HG03159 (cell line): ENCODE measurements around the gene HJV.

ENCODE experiments used
- ATAC-seq: cut with Tn5 transposase; IDR thresholded peaks from one replicate; pipeline ENCODE4 v1.9.1; 2021; ENCODE audit warnings: mild to moderate bottlenecking, moderate library complexity; ENCODE audit not compliant: unreplicated experiment

HJV gene

GRCh38 chr1:145994391-145995120, 27.0 kb downstream of the HJV start:
- ATAC-seq, result no peak

- ATAC-seq, result no peak
Measured at GRCh38 chr1:145993618-145994390, 27.7 kb downstream of the HJV start.

GRCh38 chr1:145992958-145993617, 28.4 kb downstream of the HJV start:
- no peak for ATAC-seq

- no peak for ATAC-seq
Measured at GRCh38 chr1:145992502-145992936, 29.0 kb downstream of the HJV start.

GRCh38 chr1:145991735-145992412, 29.7 kb downstream of the HJV start:
- ATAC-seq, result no peak

- ATAC-seq, result no peak
Measured at GRCh38 chr1:145990249-145990855, 31.2 kb downstream of the HJV start.

GRCh38 chr1:145988773-145989172, 32.8 kb downstream of the HJV start:
- no peak for ATAC-seq

- no peak for ATAC-seq
Measured at GRCh38 chr1:145987926-145988325, 33.6 kb downstream of the HJV start.

GRCh38 chr1:145986551-145986950, 35.0 kb downstream of the HJV start:
- no peak for ATAC-seq

- ATAC-seq, result no peak
Measured at GRCh38 chr1:145985502-145986439, 35.8 kb downstream of the HJV start.

- ATAC-seq, result no peak
Measured at GRCh38 chr1:145985129-145985501, 36.4 kb downstream of the HJV start.

- ATAC-seq, result no peak
Measured at GRCh38 chr1:145983960-145984830, 37.3 kb downstream of the HJV start.

GRCh38 chr1:145983206-145983675, 38.3 kb downstream of the HJV start:
- no peak for ATAC-seq

GRCh38 chr1:145982010-145982723, 39.4 kb downstream of the HJV start:
- ATAC-seq, result no peak

GRCh38 chr1:145980457-145980994, 41.0 kb downstream of the HJV start:
- no peak for ATAC-seq

- peak; percentile 33 for ATAC-seq
Measured at GRCh38 chr1:145979746-145980456, 41.6 kb downstream of the HJV start.
